HG02759 (cell line): ENCODE data around the gene TRIM41.
"Not testable (repeated sequence)": the region's sequence is repeated elsewhere in the genome, so short reads cannot be mapped to it uniquely, and the experiment has no call there.

Experiments
- ATAC-seq: cut with Tn5 transposase; IDR thresholded peaks from one replicate; pipeline ENCODE4 v1.9.1; 2021; ENCODE audit warnings: mild to moderate bottlenecking, moderate library complexity; ENCODE audit not compliant: unreplicated experiment

Gene TRIM41

GRCh38 chr5:181209006-181209405 is 14.1 kb upstream of the TRIM41 start:
- not testable (repeated sequence) for ATAC-seq

- ATAC-seq = not testable (repeated sequence)
Observed at GRCh38 chr5:181210148-181210547, 12.9 kb upstream of the TRIM41 start.

GRCh38 chr5:181210698-181211097 is 12.4 kb upstream of the TRIM41 start:
- not testable (repeated sequence) for ATAC-seq

GRCh38 chr5:181211208-181211607 is 11.9 kb upstream of the TRIM41 start:
- ATAC-seq = no peak

- no peak for ATAC-seq
Observed at GRCh38 chr5:181212080-181212479, 11.0 kb upstream of the TRIM41 start.

GRCh38 chr5:181212934-181213333 is 10.1 kb upstream of the TRIM41 start:
- no peak for ATAC-seq

GRCh38 chr5:181214249-181214648 is 8.8 kb upstream of the TRIM41 start:
- ATAC-seq = not testable (repeated sequence)

GRCh38 chr5:181215997-181216989 is 6.8 kb upstream of the TRIM41 start:
- no peak for ATAC-seq

GRCh38 chr5:181217111-181217802 is 5.8 kb upstream of the TRIM41 start:
- ATAC-seq = no peak

GRCh38 chr5:181217803-181218062 is 5.3 kb upstream of the TRIM41 start:
- no peak for ATAC-seq

GRCh38 chr5:181218795-181219124 is 4.3 kb upstream of the TRIM41 start:
- no peak for ATAC-seq

- no peak for ATAC-seq
Observed at GRCh38 chr5:181219262-181220177, 3.6 kb upstream of the TRIM41 start.

- ATAC-seq = no peak
Observed at GRCh38 chr5:181220178-181220515, 2.9 kb upstream of the TRIM41 start.

GRCh38 chr5:181221105-181221791 is 1.8 kb upstream of the TRIM41 start:
- ATAC-seq = no peak

GRCh38 chr5:181221792-181222629 is 1.1 kb upstream of the TRIM41 start:
- ATAC-seq = peak; percentile 38

GRCh38 chr5:181222630-181223057 is 437 bp upstream of the TRIM41 start:
- ATAC-seq = no peak

- ATAC-seq = peak; percentile 3
Observed at GRCh38 chr5:181223729-181224389, 778 bp downstream of the TRIM41 start.

GRCh38 chr5:181224390-181225229 is 1.5 kb downstream of the TRIM41 start:
- ATAC-seq = no peak
